SW 1271 (cell line): Measurements from ENCODE around the gene PTGES2.

Source experiments
- DNase-seq, 2 experiments: peaks; one replicate each; lab custom pipeline; 2025; lab: John Stamatoyannopoulos, UW

The PTGES2 gene

DNA sequence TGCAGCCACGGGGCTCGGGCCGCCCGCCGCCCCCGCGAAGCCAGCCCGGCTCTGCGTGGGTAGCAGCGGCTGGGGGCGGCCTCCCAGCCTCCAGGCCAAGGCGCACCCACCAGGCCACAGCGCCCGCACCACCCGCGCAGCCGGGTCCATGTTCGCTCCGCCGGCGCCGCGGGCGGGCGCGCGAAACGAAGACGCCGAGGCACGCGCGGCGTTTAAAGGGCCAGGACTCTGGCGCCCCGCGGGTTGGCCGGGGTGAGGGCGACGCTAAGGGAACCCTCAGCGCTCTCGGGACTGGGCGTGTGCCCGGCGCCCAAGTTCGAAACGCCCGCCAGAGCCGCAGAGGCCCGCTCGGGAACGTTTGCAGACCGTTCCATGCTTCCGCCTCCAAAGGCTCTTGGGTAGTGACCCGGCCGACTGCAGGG, at the start of gene PTGES2:
TSS of gene PTGES2 (minus strand) at position 162 of the 422 bp plus-strand sequence. CDS start at position 150, 12 bp downstream.
- peak; percentile 62 to 75 for DNase-seq

DNA sequence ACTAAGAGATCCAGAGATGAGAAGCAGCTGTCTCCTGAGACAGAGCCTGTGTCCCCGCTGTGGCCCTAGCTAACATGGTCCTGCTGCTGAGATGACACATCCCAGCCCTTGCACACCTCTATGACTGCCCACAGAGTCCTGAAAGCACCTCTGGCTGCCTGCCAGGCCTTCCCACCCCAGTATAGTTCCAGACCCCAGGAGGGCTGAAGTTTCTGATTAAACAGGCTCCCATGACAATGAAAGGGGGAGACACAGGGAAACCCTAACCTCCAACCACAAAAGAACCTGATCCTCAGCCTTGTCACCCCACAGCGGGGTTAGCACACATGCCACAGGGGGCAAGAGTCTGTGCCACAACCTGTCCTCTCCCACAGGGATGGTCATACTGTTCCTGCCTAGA, 48.2 kb upstream of the PTGES2 start:
- DNase-seq, result no peak

DNA sequence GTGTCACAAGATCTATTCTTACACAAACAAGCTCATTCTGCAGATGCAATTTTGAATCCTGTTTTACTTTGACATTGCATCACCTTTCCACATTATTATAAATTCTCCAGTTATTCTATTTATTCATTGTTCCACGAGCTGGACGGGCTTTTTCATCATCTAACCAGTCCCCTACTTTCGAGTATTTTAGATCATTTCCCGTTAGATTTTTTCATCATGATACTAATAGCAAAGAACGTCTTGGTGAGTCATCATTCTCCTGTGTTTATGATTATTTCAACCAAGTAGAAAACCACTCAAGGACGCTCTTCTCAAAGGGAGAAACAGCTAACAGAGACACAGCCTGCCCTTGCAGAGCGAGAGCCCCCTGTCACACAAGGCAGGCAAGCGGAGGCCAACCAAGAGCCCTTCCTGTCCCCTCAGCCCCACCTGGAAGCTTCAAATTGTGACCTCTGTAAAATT, 47.6 kb upstream of the PTGES2 start:
- no peak for DNase-seq

- no peak for DNase-seq
Observed at GRCh38 chr9:128174062-128174461, 46.5 kb upstream of the PTGES2 start.

GRCh38 chr9:128169925-128170324, 42.4 kb upstream of the PTGES2 start:
- no peak for DNase-seq

DNA sequence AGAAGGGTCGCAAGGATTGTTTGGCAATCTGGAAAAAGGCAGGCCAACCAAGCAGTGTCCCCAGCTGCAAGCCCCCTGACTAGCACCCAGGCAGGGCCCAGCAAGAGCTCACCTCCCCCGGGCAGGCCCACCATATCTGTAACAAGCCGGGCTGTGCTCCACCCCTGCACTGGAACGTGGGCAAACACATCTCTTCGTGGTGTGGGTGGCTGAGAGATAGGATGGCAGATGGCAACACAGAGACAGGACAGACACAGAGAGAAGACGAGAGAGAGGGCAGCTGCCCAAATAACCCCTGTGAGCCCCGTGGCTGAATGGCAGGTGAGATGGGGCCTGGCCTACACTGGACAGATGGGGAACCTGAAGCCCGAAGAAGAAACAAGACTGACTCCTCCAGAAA, 42.0 kb upstream of the PTGES2 start:
- no peak for DNase-seq

DNA sequence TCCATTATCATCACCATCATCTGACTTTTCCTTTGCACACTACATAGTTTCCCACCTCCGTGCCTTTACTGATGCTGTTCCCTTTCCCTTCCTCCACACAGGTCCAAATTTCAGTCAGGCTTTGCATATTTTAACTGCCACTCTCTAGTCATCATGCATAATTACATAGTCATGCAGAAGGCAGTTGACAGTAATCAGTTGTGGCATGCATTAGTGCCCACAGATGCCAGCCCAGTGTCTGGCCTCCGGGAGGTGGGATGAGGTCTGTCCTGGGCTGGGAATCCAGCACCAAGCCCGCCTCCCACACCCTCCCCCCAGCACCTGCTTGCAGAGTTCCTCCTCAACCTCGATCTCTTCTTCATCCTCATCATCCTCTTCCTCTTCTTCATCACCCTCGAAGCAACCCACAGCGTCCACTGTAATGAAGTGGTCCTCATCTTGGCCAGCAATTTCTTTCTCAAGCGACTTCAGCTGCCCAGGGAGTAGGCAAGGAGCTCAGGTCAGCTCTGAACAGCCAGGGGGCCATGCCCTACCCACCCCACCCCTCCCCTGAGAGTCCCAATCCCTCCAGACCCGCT, 41.3 kb upstream of the PTGES2 start:
- no peak for DNase-seq

DNA sequence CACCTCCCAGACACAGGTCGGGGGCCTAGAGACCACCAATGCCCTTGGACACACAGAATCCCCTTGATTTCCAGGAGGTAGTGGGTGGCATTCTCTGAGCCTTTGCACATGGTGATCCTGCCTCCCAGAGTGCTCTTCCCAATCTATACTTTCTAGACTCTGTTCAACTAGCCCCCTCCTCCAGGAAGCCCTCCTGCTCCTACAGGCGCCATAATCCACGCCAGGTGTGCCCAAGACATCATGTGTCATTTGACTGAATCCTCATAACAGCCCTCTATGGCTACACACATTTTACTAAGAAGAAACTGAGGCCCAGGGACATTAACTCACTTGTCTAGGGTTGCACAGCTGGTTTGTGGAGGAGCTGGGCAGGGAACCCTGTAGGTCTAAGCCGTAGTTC, 39.7 kb upstream of the PTGES2 start:
- DNase-seq, result no peak

GRCh38 chr9:128166169-128166568, 38.6 kb upstream of the PTGES2 start:
- DNase-seq, result no peak

GRCh38 chr9:128164307-128164885, 36.9 kb upstream of the PTGES2 start:
- no peak for DNase-seq

DNA sequence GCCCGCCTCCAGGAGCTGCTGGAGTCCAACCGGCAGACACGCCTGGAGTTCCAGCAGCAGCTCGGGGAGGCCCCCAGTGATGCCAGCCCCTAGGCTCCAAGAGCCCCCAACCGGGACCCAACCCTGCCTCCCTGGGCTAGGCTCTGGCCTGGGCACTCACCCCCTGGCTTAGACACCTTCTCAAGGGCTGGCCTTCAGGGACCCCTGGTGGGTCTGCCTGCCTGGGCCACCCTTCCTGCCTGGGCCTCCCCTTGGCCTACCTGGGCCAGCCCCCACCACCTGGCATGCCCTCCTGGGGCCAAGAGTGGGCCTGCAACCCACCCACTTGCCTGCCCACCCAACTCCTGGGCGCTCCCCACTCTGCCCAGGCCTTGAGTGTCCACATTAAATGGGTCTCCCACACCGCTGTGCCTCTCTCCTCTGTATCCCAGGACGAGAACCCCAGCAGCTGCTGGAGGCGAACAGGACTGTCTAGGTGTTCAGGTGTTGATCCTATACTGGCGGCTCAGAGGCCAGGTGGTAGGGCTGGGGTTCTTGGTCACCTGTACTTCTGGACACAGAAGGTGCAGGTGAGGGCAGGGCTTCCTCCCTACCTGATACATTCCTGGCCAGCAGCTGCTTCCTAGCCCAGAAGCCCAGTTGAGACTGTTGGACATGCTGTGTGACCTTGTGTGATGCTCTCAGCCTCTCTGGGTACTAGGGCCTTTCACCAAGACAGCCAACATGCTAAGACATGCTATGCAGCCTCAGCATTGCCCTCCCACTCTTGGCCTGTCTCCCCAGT, 36.2 kb upstream of the PTGES2 start:
- DNase-seq, result no peak

GRCh38 chr9:128163027-128163515, 35.5 kb upstream of the PTGES2 start:
- no peak for DNase-seq

GRCh38 chr9:128162215-128163026, 34.9 kb upstream of the PTGES2 start:
- DNase-seq, result no peak

DNA sequence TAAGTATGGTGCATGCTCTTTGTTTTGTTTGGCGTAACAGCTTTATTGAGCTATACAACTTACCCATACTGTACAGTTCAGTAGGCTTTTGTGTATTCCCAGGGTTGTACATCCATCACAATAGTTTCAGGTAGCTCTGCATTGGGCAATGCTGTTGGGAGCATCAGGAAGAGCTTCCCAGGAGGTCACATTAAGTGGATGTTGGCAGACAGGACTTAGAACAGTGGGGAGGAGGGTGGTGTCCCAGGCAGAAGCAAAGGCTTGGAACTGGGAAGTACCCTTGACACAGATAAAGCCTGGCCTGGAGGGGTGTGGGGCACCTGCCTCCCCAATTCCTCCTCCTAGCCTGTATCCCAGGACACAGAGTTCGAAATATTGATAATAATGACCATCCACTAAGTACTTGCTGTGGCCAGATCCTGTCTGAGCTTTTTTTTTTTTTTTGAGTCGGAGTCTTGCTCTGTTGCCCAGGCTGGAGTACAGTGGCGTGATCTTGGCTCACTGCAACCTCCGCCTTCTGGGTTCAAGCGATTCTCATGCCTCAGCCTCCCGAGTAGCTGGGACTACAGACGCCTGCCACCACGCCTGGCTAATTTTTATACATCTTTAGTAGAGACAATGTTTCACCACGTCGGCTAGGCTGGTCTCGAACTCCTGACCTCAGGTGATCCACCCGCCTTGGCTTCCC, 33.8 kb upstream of the PTGES2 start:
- DNase-seq, result no peak

DNA sequence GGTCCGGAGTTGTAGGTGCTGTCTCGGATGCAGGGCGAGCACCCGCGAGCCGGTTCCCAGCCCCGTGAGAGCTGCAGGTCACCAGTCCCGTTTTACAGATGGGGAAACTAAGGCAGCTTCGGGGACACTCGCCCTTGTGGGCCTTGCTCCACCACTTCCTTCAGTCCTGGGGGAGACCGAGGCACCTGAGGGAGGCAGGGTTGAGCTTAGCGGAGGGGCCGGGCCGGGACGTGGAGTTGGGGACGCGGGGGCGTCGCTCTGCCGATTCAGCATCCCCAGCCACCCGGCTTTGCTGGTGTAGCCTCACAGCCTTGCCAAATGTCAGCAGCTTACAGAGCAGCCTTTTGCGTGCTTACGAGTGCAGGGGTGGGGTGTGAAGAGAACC, 33.1 kb upstream of the PTGES2 start:
- no peak for DNase-seq

DNA sequence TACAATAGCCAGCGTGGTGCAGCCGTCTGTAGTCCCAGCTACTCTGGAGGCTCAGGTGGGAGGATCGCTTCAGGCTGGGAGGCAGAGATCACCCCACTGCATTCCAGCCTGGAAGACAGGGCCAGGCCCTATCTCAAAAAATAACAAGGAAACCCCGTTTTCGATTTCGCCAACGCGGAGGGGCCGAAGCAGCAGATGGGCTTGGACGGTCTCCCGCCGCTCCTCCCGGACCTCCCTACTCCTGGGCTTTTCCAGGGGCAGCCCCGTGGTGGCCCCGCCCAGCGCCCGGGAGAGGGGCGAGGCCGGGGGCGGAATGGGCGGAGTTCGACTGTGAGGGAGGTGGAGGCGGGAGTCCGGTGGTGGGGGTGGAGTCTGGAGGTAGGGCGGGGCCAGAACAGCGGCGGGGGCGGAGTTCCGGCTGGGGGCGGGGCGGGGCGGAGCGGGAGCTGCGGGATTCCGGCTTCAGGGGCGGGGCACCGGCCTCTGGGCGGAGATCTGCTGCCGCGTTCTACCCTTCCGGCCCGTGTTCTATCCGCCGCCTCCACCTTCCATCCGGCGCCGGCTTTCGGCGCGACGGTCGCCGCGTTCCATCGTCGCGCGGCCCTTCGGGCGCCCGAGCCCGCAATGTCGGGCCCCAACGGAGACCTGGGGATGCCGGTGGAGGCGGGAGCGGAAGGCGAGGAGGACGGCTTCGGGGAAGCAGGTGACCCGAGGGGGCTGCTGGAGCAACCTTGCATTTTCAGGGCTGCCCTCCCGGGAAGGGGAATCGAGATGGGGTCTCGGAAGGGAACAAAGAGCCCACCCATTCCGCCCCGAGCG, 32.5 kb upstream of the PTGES2 start, which contains the start of gene BBLN:
TSS of gene BBLN (plus strand) at position 482 of the 819 bp plus-strand sequence. CDS start at position 625, 143 bp downstream.
- DNase-seq, result peak; percentile 78 to 88

- no peak for DNase-seq
Observed at GRCh38 chr9:128159522-128159783, 31.9 kb upstream of the PTGES2 start.

DNA sequence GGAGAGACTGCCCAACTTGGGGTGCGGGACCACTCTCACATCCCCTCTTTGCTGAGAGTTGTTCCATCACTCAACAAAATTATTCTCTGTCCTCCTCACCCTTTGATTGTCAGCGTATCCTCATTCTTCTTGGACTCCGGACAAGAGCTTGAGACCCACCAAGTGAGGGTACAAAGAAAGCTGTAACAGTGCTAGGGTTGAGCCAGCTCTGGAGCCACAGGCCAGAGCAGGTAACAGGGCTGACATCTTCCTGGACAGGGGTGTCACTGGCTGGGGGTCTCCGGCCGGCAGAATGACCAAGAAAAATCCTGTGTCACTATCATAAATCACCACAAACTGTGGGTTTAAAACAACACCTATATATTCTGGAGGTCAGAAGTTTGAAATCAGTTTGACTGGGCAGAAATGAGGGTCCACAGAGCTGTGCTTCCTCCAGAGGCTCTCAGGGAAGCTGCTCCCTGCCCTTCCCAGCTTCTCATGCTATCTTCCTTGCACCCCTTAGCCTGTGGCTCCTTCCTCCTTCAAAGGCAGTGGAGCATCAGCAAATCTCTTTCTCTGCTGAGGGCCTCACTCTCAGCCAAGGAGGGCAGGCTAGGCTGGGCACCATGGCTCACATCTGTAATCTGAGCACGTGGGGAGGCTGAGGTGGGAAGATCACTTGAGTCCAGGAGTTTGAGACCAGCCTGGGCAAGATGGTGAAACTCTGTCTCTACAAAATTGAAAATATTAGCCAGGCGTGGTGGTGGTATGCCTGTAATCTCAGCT, 28.4 kb upstream of the PTGES2 start:
- DNase-seq, result no peak

DNA sequence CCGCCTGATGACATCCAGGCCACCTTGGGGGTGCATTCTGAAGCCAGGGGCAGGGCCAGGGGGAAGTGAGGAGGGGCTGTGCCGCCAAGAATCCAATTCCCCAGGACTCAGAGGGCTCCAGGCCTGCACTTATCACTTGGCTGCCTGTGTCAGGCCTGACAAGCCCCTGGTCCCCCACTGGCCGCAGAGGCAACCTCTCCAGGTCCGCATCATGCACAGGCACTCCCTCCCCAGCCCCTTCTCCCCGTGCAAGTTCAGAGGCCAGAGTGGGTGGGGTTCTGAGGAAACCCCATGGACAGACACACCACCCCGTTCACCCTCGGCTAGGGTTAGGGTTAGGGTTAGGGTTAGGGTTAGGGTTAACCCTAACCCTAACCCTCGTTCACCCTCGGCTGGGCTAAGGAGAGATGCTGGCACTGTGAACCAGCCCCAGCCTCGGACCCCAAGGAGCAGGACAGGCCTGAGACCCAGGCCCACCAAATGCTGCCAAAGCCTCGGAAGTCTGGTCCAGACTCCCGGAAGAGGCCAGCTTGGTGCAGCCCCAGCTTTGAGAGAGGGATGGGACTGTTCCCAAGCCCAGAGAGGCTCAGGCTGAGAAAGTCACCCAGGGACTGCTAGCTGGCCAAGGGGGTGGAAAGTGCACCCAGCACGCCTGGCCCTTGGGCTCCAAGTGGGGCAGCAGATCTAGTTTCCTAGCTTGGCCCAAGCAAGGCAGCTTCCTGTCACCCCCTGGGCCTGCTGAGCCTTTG, 26.6 kb upstream of the PTGES2 start:
- no peak for DNase-seq
